Measurements from ENCODE around the gene MCCD1.

The MCCD1 gene

DNA sequence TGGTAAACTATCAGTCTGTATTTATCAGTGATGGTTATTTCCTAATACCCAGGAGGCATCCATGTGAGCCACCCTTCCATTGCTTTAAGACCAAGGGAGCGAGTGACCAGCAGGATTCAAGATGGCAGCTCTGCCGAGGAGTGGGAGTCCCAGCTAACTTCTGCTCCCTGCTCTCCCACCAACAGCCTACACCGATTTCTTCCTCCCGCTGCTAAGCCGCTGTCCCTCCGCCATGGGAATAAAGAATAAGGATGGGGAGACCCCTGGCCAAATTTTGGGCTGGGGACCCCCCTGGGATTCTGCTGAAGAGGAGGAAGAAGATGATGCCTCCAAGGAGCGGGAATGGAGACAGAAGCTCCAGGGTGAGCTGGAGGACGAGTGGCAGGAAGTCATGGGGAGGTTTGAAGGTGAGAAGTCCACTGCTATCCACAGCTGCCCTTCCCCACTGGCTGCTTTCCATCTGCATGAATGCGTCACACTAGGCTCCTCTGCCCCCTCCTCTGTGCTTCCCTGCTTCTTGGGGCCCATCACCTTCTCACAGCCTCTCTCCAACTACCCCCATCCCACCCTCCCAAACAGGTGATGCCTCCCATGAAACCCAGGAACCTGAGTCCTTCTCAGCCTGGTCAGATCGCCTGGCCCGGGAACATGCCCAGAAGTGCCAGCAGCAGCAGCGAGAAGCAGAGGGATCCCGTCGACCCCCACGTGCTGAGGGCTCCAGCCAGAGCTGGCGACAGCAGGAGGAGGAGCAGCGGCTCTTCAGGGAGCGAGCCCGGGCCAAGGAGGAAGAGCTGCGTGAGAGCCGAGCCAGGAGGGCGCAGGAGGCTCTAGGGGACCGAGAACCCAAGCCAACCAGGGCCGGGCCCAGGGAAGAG, 28.9 kb downstream of the MCCD1 start:
- peak; percentile 43 for DNase-seq (ENCODE audit: low read depth)
- TF ChIP-seq, protein P1, sequence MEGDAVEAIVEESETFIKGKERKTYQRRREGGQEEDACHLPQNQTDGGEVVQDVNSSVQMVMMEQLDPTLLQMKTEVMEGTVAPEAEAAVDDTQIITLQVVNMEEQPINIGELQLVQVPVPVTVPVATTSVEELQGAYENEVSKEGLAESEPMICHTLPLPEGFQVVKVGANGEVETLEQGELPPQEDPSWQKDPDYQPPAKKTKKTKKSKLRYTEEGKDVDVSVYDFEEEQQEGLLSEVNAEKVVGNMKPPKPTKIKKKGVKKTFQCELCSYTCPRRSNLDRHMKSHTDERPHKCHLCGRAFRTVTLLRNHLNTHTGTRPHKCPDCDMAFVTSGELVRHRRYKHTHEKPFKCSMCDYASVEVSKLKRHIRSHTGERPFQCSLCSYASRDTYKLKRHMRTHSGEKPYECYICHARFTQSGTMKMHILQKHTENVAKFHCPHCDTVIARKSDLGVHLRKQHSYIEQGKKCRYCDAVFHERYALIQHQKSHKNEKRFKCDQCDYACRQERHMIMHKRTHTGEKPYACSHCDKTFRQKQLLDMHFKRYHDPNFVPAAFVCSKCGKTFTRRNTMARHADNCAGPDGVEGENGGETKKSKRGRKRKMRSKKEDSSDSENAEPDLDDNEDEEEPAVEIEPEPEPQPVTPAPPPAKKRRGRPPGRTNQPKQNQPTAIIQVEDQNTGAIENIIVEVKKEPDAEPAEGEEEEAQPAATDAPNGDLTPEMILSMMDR (IDR thresholded peaks at IDR 0.05; ENCODE audit: insufficient read depth, low read depth, low read length, missing control alignments): no peak
- H3K4me3 ChIP-seq (ENCODE audit: low read depth, low read length): peak overlapping the region; percentile 58

DNA sequence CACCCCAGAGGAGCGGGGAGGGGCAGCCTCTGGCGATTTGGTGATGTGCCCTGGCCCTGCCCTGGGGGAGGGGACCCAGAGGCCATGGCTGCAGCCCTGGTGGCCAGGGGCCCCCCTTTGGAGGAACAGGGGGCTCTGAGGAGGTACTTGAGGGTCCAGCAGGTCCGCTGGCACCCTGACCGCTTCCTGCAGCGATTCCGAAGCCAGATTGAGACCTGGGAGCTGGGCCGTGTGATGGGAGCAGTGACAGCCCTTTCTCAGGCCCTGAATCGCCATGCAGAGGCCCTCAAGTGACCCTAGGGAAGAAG, 29.5 kb downstream of the MCCD1 start:
- peak overlapping the region; percentile 58 for H3K4me3 ChIP-seq (ENCODE audit: low read depth, low read length)
- DNase-seq (ENCODE audit: low read depth): no peak

DNA sequence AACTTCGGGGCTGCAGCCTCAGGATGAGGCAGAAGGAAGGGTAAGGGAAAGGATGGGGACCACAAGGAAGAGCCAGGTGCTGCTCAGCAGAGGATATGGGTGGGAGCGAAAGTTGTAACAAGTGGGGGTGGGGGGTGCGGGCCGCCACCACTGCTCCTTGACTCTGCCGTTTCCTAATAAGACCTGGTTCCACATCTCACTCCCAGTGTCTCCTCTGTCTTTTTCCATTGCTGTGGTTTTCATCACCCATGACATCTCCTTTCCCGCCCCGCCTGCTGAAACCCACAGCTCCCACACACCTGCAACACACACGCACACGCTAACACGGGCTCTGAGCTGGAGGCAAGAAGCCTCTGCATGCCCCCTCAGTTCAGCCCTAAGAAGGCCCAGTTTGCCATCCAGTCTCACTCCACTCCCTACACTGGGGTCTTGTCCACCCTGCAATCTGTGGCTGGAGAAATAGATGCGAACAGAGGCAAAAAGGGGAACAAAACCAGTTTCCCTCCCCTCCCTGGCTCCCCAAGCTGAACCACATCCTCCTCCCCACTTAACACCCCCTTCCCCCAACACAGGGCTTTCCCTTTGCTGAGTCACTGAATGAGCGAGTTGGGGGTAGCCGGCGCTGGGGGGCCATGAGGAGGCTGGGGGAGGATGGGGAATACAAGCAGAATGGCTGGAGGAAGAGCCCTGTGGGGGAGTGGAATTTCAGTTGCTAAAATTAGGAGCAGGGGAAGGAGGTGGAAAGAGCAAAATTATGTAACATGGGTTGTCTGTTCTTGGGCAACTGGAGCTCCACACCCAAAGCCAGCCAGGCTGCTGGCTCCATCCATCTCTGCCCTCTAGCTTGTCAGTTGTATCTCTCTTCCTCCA, 30.1 kb downstream of the MCCD1 start:
- peak; percentile 91 for DNase-seq (ENCODE audit: low read depth)
- peak overlapping the region; percentile 58 for H3K4me3 ChIP-seq (ENCODE audit: low read depth, low read length)
- TF ChIP-seq, protein P1 (IDR thresholded peaks at IDR 0.05; ENCODE audit: insufficient read depth, low read depth, low read length, missing control alignments): no peak

More for the DNA sequence above, 29.5 kb downstream of the MCCD1 start:
- TF ChIP-seq, protein P1 (IDR thresholded peaks at IDR 0.05; ENCODE audit: insufficient read depth, low read depth, low read length, missing control alignments): no peak

DNA sequence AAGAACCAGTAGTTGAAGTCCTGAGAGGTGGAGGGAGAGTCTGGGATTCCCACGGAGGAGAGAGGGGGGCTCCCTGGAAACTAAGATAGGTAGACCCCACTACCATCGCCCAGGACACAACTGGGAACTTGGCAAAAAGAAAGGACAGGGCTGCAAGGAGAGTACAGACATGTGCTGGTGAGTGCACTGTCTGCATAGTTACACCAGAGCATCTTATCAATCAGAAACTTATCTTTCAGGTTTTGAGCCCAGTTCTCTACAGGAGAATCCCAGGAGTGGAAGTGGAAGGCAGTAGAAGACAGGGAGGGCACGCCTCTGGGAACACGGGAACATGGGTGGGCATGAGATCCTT, 30.8 kb downstream of the MCCD1 start:
- no peak for DNase-seq (ENCODE audit: low read depth)
- peak overlapping the region; percentile 58 for H3K4me3 ChIP-seq (ENCODE audit: low read depth, low read length)

DNA sequence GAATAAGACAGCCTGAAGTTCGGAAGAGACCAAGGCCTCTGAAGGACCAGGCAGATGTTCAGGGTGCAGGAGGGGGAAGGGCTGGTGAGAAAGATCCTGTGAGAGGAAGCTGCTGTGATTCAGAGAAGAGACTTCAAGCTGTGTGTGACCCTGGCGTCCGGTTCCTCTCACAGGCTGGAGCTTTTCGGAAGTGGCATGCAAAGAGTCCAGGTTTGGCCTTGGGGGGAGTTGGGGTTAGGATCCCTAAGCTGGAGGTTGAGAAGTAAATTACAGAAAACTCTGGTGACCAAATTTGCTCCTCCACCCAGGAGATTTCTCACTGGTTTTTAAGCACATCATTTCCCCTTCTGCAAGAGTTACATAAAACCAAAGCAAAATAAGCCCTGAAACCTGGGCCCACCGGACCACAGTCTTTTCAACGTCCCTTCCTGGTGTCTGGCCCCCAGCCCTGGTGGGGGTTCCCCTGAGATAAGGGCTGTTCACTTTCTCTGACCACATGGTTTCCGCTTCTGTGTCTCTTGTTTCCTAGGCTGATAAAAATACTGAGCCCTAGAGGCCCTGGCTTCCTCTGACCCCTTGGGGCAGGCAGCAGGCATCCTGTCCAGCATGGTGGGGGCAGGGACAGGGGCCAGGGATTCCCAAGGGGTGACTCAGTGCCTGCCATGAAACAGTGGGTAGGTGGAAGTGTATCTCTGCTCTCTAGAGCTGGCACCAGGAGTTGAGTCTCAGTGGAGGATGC, 31.4 kb downstream of the MCCD1 start:
- H3K4me3 ChIP-seq (ENCODE audit: low read depth, low read length): peak overlapping the region; percentile 58
- DNase-seq (ENCODE audit: low read depth): peak; percentile 95
- TF ChIP-seq, protein P1 (IDR thresholded peaks at IDR 0.05; ENCODE audit: insufficient read depth, low read depth, low read length, missing control alignments): no peak

More for the DNA sequence above, 30.8 kb downstream of the MCCD1 start:
- TF ChIP-seq, protein P1 (IDR thresholded peaks at IDR 0.05; ENCODE audit: insufficient read depth, low read depth, low read length, missing control alignments): no peak

DNA sequence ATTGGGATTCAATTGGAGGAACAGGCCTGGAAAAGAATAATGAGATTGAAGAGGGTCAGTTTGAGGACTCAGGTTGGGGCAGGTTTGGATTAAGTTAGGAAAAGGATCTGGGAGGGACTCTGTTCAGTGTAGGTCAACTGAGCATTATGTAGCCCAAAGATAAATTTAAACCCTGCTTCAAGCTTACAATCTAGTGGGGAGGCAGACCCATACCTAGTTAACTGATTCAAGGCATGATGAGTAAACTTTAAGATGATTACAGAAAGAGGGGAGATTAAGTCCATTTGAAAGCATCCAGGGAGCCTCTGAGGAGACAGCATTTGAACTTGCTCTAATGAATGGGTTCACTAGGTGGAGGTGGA, 31.9 kb downstream of the MCCD1 start:
- TF ChIP-seq, protein P1 (IDR thresholded peaks at IDR 0.05; ENCODE audit: insufficient read depth, low read depth, low read length, missing control alignments): no peak
- peak; percentile 9 for DNase-seq (ENCODE audit: low read depth)
- peak overlapping the region; percentile 12 for H3K4me3 ChIP-seq (ENCODE audit: low read depth, low read length)

All from GM12865 (cell line).